GM12801 (cell line): Measurements from ENCODE around the gene CYTH4.

Source experiments
- TF ChIP-seq, protein P1 (sequence below): IDR thresholded peaks from one replicate; pipeline ENCODE4 v1.5.1; 2011; ENCODE audit warnings: control low read depth; ENCODE audit not compliant: insufficient read length; ENCODE audit errors: extremely low read depth

CYTH4 gene

DNA sequence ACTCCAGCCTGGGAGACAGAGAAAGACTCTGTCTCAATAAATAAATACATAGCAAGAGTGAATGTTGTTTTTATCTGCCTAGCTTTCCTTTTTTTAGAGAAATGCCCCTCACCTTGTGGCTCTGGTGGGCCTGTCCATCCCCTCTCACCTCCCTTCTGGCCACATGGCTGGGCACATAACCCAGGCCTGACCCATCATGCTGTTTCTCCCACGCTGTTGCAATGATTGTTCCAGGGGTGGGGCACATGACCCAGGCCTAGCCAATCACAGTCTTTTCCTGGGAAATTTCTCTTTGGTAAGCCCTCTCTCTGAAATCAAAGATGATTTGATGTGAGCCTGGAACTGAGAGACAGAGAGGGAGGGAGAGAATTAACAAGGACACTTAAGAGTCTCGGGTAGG lies 5.5 kb upstream of the CYTH4 start:
- TF ChIP-seq, protein P1, sequence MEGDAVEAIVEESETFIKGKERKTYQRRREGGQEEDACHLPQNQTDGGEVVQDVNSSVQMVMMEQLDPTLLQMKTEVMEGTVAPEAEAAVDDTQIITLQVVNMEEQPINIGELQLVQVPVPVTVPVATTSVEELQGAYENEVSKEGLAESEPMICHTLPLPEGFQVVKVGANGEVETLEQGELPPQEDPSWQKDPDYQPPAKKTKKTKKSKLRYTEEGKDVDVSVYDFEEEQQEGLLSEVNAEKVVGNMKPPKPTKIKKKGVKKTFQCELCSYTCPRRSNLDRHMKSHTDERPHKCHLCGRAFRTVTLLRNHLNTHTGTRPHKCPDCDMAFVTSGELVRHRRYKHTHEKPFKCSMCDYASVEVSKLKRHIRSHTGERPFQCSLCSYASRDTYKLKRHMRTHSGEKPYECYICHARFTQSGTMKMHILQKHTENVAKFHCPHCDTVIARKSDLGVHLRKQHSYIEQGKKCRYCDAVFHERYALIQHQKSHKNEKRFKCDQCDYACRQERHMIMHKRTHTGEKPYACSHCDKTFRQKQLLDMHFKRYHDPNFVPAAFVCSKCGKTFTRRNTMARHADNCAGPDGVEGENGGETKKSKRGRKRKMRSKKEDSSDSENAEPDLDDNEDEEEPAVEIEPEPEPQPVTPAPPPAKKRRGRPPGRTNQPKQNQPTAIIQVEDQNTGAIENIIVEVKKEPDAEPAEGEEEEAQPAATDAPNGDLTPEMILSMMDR, result no peak

DNA sequence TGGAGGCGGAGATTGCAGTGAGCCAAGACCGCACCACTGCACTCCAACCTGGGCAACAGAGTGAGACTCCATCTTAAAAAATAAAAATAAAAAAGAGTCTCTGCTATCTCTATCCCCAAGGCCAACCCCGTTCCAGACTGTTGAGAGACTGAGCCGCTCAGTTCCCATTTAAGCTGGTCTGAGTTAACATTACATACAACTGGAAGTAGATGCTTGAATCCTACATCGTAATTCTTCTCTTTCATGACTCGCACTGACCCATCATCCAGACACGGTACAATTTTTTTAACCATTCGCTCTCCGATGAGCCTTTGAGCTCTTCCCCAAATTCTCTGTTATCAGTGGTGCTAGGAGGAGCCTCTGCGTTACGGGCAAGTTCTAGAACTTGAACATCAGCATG lies 4.9 kb upstream of the CYTH4 start:
- TF ChIP-seq, protein P1, result no peak

DNA sequence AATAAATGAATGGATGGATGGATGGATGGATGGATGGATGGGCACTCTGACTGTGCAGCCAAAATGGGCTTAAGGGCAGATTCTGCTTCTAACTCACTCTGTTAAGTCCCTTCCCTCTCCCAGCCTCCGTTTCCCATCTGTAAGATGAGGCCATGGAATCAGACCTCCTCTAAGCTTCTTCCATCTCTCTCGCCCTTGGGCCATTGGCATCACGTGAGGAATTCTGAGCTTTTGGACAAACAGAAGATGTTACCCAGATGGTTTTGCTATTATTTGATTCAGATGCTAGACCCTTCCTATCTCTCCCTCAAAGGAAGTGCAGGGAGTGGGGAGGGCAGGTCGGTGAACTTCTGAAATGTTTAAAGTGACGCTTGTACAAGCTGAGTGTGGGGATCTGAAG lies 4.0 kb upstream of the CYTH4 start:
- TF ChIP-seq, protein P1, result no peak

DNA sequence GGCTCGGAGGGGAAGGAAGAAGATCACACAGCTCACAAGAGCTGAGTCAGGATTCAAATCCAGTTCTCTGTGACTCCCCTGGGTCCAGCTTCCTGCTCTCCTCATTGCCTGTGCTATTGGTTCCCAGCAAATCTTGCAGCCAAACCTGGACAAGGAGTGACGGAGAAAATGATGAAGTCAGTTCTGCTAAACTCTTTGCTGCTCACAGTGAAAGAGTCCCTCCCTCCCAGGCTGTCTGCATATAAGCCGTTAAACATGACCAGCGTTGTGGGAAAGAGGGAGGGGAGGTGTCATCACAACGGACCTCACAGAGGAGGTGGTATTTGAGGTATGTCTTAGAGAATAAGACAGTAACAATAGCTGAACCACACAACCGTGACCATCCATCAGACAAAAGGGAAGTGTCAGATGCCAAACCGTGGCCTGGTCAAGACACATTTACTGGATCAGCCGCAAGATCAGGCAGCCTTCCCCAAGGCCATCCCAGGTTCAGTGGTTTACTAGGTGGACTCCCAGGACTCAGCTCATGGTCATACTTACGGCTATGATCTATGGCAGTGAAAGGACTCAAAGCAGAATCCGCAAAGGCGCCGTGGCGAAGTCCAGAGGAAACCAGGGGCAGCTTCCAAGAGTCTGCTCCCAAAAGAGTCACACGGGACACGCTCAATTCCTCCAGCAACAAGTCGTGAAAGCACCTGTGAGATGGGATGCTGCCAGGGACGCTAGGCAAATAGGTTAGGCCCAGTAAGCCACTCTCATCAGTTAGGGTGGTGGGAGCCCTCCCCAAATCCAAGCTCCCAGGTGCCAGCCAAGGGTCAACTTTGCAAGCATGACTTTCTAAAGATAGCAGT lies 2.8 kb upstream of the CYTH4 start:
- TF ChIP-seq, protein P1, result no peak

DNA sequence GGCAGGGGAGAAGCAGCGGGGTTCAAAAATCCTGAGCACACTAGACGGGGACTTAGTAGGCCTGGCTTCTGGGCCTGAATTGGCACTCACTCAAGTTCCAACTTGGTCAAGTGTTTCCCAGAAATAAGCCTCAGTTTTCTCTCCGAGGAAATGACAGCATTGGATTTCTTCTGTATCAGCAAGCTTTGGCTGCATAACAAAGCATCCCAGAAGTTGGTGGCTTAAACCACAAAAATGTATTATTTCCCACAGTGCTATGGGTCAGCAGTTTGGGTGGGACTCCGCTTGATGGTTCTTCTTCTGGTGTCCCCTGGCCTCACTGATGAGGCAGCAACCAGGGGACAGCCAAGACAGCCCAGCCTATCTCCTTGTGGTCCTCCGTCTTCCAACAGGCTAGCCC lies 1.6 kb upstream of the CYTH4 start:
- TF ChIP-seq, protein P1, result no peak

DNA sequence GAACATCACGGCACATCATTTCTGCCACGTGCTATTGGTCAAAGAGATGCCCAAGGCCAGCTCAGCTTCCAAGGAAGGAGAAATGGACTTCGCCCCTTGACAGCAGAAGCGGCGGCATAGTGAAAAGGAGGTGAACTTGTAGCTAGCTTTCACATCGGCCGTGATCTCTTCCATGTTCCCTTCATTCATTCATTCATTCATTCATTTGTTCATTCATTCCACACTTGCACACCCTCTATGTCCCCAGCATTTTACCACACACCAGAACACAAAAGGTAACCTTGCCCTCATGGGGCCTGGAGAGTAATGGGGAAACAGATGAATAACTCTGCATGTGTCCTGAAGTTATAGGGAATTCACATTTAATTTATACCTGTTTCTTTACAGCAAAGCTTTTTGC lies 1.1 kb upstream of the CYTH4 start:
- TF ChIP-seq, protein P1, result no peak

DNA sequence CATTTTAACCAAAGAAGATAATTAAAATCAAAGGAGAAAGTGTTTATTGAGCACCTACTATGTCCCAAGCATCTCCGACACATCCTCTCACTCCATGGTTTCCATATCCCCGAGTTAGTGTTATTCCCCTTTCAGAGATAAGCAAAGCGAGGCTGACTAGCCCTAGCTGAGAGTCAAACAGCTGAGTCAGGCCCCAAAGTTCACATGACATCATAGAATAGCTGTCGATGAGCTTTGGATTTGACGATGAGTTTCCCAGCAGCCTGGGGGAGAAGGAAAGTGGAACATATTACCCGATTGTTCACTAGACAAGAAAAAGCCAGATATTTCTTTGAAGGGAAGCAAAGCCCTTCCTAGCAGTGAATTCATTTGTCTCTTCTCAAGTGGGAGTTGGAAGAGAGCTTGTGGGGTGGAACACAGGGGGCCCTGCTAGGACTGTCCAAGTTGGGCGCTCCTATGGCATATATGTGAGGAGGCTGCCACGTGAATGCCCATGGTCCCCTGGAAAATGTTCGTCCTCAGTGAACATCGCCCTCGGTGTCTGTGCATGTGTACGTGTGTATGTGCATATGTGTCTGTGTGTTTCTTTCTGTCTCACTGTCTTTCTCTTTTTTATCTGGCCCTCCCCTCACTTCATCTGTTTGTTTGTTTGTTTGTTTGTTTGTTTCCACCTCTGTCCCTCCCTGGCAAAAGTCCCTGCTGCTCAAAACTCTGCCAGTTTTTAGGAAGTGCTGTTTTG lies 493 bp upstream of the CYTH4 start:
- TF ChIP-seq, protein P1, result no peak
